Stimulated activated CD8-positive, alpha-beta memory T cell treated with anti-CD3 and anti-CD28 coated beads, Interleukin-7, amount 100 ng/mL, for 48 hours (primary cell): ENCODE results near the gene DPYD.

Source experiments
- DNase-seq, 2 donors: peaks; one replicate each; pipeline ENCODE4 v3.0.0-alpha.2; 2020; ENCODE audit warnings: low read depth in 1 of 2; ENCODE audit errors: extremely low read depth in 1 of 2

DPYD gene

GRCh38 chr1:97630948-97631347 lies 289.9 kb downstream of the DPYD start:
- no peak for DNase-seq

DNA sequence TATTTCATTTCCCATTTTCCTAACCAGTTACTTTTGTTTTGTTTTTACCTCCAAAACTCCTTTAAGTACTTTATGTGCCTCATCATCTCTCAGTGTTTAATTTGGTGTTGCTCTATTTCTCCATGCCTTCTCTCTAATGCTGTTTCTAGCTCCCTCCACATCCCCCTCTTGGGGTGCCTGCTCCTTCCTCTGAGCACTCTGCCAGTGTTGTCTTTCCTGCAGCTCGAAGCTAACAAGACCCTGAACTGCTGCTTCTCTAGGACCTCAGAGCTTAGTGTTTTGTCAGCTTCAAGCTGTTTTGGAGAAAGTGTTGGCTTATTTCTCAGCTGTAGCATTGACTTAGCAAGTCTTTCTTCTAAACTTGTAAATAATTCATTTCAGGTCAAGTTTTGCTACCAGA lies 290.6 kb downstream of the DPYD start:
- DNase-seq, result no peak

- DNase-seq, result no peak
These were observed 297.6 kb downstream of the DPYD start for GRCh38 chr1:97623220-97623619.

GRCh38 chr1:97621955-97622354 lies 298.9 kb downstream of the DPYD start:
- DNase-seq, result no peak

DNA sequence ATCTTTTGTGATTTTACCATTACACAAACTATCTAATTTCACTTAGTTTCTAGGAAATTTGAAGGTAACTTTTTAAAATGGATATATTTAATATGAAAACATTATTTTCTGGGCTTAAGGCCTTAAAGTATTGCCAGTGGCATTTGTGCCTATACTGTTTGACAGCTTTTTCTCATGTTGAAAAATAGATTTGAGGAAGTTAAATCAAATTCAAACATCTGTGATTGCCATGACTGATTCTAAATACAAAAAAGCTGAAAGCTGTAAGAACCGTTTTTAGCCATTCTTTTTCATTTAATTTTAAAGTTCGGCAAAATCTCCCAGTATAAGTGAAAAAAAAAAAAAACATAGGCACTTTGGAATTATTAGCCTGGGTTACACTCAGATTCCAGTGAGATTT lies 301.1 kb downstream of the DPYD start:
- DNase-seq, result no peak

DNA sequence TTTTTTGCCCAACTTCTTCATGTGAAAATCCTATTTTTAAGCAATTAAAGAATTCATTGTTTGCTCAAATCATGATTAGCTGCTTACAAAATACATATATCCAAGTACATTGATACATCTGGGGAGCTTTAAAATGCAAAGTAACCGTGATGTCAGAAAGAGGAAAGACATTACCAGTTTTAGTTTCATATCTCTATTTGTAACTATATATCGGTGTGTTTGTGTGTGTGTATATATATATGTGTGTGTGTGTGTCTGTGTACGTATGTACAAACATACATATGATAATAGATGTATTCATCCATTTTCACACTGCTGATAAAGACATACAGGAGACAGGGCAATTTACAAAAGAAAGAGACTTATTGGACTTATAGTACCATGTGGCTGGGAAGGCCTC lies 310.1 kb downstream of the DPYD start:
- no peak for DNase-seq

- no peak for DNase-seq
These were observed 310.7 kb downstream of the DPYD start for GRCh38 chr1:97610102-97610501.

DNA sequence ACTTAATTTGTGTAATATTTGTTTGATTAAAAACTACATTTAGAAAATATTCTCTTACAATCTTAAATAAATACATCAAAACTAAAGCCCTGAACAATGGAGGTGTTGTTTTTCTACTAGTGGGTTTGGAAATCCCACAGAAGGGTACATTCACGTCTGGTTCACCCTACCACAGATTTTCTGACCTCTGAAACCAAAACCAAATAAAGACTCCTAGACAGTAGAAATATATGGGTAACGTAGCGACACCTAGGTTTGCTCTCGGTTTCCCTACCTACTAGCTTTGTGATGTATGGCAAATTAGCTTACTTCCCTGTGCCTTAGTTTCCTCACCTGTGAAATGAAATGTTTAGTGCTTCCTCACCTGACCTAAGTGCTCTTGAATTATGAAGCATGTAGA lies 312.6 kb downstream of the DPYD start:
- DNase-seq, result no peak

GRCh38 chr1:97603776-97604175 lies 317.1 kb downstream of the DPYD start:
- DNase-seq, result no peak

DNA sequence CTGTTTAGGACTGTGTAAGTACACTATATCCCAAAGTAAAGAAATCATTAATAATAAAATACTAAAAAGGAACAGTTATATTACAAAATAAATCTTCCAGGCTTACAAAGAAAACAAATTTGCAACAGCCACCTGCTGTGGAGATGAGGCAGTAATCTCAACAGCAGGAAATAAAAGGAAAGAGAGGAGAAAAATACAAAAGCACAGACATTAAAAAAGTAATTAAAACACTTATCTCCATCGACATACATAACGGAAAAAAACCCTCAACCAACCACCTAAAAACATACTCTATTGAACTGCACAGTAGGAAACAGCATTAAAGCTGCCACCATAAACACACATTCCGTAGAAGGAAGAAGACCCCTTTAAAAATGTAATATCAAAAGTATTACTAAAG lies 317.6 kb downstream of the DPYD start:
- DNase-seq, result no peak

GRCh38 chr1:97599447-97599846 lies 321.4 kb downstream of the DPYD start:
- no peak for DNase-seq

- no peak for DNase-seq
These were observed 327.6 kb downstream of the DPYD start for GRCh38 chr1:97593192-97593591.

- no peak for DNase-seq
These were observed 332.1 kb downstream of the DPYD start for GRCh38 chr1:97588772-97589171.

GRCh38 chr1:97581614-97582051 lies 339.2 kb downstream of the DPYD start:
- DNase-seq, result no peak

- no peak for DNase-seq
These were observed 343.2 kb downstream of the DPYD start for GRCh38 chr1:97577613-97578012.

- no peak for DNase-seq
These were observed 347.3 kb downstream of the DPYD start for GRCh38 chr1:97573553-97573952.

DNA sequence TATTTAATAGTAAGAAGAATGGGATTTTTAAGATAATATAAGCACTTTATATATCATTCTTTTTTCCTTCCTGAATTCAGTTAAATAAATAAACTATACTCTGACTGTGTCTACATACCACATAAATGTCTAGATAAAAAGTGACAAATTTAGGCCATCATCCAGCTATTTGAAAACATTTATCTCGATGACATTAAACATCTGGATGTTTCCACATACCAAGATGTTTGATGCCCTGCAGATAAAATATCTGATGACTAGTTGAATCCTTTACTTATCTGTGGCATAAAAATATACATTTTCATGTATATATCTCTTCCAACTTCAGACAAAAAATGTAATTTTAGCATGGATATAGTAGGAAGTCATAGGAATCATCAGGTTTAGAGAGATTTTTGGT lies 348.3 kb downstream of the DPYD start:
- no peak for DNase-seq

GRCh38 chr1:97571760-97572159 lies 349.1 kb downstream of the DPYD start:
- DNase-seq, result no peak

DNA sequence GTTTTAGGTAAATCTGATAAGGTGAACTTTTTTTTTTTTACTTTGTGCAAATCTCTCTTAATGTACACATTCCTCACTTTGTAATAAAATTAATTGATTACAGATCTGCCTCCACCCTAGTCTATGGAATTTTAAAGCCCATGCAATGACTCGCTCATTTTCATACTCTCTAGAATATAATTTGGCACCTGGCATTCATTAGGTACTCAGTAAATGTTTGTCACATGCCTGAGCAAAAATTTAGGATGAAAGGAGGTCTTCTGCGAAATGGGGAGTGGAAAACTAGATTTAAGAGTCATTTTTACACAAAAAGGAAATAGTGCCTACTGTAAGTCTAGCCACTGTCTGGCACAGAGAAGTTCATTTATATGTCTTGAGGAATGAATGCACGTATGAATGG lies 350.1 kb downstream of the DPYD start:
- no peak for DNase-seq

DNA sequence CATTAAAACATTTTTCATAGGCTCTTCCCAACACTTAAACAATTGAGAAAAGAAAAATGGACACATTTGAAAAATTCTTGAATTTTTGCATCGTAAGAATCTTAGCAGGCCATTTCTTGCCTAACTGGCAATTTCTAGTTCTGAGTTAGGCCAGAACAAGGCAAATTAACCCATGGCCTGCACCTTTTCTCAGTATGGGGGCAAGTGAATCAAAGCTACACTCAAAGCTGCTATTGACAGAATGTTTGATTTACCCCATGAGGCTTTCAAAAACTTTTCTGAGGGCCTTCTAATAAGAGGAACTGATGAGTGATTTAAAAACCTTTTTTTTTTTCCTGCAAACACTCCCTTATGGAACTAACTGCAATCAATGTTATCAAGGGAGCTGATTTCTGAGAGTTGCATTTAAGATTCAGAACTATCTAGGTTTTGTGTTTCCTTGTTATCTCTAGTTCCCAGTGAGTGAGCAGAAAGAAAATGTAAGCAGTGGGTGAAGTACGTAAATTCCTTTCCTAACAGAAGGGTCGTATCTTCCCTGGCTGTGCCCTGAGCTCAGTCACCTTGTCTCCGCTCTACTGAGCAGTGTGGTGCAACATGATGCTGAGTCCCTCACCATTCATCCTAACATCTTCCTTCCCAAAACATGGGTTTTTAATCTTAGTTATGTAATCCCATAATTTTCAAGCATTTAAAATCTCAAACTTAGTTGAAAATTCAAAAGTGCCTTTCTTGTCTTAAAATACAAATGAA lies 353.7 kb downstream of the DPYD start:
- DNase-seq, result no peak

DNA sequence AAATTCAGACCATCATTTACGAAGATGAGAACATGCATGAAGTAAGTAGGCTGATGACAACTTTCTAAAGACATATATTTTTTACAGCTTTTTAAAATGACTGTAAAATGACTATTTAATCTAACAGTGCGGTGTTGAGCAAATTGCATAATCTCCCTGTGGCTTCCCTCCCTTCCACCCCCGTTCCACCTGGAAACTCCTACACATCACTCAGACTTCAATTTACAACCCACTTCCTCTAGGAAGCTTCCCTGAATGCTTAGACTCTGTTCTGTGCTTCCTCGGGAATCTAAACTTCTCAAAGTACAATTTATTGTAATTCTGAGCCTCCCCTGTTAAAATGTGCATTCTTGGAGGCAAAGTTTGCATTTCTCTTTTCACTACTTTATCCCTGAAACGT lies 354.9 kb downstream of the DPYD start:
- DNase-seq, result no peak

GRCh38 chr1:97563926-97564325 lies 356.9 kb downstream of the DPYD start:
- DNase-seq, result no peak

DNA sequence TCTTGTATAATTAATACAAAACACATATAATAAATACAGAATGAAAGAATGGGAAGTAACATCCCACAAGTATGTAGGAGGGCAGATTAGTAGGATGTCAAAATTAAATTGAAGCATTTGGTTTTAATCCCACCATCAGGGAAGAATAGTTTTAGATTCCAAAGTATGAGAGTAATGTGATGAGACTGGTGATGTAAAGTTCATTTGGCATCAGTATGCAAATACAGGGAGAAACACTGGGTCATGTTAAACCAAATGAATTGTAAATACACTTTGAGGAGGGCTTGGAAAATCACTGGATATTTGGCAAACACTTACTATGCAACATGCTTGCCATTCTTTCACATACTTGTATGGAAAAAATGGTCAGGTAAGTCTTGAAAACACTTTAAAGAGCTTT lies 358.8 kb downstream of the DPYD start:
- DNase-seq, result no peak
